Breast epithelium (tissue), 3 donors: ENCODE results near the gene THBS1.
A peak's percentile ranks its signal among the peaks of the same experiment; 100 is the strongest.

ENCODE experiments used
- POLR2A ChIP-seq: fragments of 450-650 bp; IDR thresholded peaks from one replicate; pipeline ENCODE4 v1.6.1; 2016; ENCODE audit warnings: antibody characterized with exemption, mild to moderate bottlenecking, moderate library complexity
- TF ChIP-seq, protein P1 (sequence below), 3 donors: fragments of 450-650 bp; IDR thresholded peaks; one replicate each; pipeline ENCODE4 v1.5.1; 2016 to 2017; ENCODE audit warnings: antibody characterized with exemption in 3 of 3, mild to moderate bottlenecking in 3 of 3, moderate library complexity in 3 of 3

- TF ChIP-seq, protein P1, sequence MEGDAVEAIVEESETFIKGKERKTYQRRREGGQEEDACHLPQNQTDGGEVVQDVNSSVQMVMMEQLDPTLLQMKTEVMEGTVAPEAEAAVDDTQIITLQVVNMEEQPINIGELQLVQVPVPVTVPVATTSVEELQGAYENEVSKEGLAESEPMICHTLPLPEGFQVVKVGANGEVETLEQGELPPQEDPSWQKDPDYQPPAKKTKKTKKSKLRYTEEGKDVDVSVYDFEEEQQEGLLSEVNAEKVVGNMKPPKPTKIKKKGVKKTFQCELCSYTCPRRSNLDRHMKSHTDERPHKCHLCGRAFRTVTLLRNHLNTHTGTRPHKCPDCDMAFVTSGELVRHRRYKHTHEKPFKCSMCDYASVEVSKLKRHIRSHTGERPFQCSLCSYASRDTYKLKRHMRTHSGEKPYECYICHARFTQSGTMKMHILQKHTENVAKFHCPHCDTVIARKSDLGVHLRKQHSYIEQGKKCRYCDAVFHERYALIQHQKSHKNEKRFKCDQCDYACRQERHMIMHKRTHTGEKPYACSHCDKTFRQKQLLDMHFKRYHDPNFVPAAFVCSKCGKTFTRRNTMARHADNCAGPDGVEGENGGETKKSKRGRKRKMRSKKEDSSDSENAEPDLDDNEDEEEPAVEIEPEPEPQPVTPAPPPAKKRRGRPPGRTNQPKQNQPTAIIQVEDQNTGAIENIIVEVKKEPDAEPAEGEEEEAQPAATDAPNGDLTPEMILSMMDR (IDR thresholded peaks at IDR 0.05): no peak
- peak; percentile 33 for TF ChIP-seq POLR2A
Measured at GRCh38 chr15:39584266-39584659, 3.4 kb downstream of the THBS1 start.
